ENCODE results near the gene PLXNA2. TPM values are rescaled to one million over a fixed set of nuclear protein-coding genes. Genes with fewer than 3 reads are reported as not detected.

PLXNA2 gene
- total RNA-seq, 1 experiment from 2014 or later = 0.89 TPM

DNA sequence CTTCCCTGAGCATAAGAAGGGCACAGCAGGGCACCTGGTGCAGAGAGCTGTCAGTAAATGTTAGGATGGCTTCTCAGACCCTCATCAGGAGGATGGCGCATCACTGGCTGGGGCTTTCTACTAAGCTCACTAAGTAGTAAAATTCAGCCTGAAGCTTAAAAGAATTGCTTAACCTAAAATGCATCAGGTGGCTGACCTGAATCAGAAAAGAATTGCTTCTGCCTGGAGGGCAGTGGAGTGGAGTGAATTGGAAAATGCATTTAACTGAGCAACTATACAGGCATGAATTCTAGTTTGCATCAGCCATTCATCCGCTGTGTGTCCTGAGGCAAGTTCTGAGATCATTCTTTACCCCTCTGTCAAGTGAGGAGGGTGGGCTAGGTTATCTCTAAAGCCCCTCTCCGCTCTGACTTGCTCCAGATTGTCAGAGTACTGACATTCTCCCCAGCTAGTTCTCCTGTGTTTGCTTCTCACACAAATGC lies 191.2 kb downstream of the PLXNA2 start (continued):
- TF ChIP-seq EZH2 (IDR thresholded peaks at IDR 0.05) (no peak), CEBPB (IDR thresholded peaks at IDR 0.05; ENCODE audit: low read depth) (no peak), REST (IDR thresholded peaks at IDR 0.05; ENCODE audit: low read depth) (no peak)

GRCh38 chr1:208052135-208052534 lies 192.0 kb downstream of the PLXNA2 start:
- H2AFZ ChIP-seq (ENCODE audit: low read depth, low read length, poor library complexity, severe bottlenecking) = no peak overlapping the region
- H3K27me3 ChIP-seq (ENCODE audit: insufficient read depth, low read length) = peaks cover 35% of the 10 kb centered on the region
- no peak overlapping the region for H3K27ac ChIP-seq (ENCODE audit: low read depth, low read length)
- H3K79me2 ChIP-seq (ENCODE audit: insufficient read depth, low read length) = no peaks in the 10 kb centered on the region
- no TSS peak for BruUV-seq (replicated peaks)
- ATAC-seq = no peak
- POLR2A ChIA-PET = no interaction called here
- CTCF ChIA-PET = no interaction called here
- no peak overlapping the region for H3K4me2 ChIP-seq (ENCODE audit: low read length)
- no peak overlapping the region for H3K4me3 ChIP-seq (replicated peaks in 1 of 2; ENCODE audit: low read depth in 1 of 2, low read length in 2 of 2)
- H3K4me1 ChIP-seq (ENCODE audit: control insufficient read depth in 1 of 2, insufficient read depth in 2 of 2, low read length in 2 of 2) = no peaks in the 10 kb centered on the region
- TF ChIP-seq FOSL1 (IDR thresholded peaks at IDR 0.05; ENCODE audit: low read depth) (no peak), SRF (IDR thresholded peaks at IDR 0.05; ENCODE audit: low read depth) (no peak), POLR2AphosphoS5 (IDR thresholded peaks at IDR 0.05; ENCODE audit: low read depth, low read length) (no peak), REST (IDR thresholded peaks at IDR 0.05; ENCODE audit: low read depth) (no peak), SIN3A (IDR thresholded peaks at IDR 0.05; ENCODE audit: low read depth) (no peak), JUND (IDR thresholded peaks at IDR 0.05) (no peak)
- TF ChIP-seq, protein P1, sequence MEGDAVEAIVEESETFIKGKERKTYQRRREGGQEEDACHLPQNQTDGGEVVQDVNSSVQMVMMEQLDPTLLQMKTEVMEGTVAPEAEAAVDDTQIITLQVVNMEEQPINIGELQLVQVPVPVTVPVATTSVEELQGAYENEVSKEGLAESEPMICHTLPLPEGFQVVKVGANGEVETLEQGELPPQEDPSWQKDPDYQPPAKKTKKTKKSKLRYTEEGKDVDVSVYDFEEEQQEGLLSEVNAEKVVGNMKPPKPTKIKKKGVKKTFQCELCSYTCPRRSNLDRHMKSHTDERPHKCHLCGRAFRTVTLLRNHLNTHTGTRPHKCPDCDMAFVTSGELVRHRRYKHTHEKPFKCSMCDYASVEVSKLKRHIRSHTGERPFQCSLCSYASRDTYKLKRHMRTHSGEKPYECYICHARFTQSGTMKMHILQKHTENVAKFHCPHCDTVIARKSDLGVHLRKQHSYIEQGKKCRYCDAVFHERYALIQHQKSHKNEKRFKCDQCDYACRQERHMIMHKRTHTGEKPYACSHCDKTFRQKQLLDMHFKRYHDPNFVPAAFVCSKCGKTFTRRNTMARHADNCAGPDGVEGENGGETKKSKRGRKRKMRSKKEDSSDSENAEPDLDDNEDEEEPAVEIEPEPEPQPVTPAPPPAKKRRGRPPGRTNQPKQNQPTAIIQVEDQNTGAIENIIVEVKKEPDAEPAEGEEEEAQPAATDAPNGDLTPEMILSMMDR (IDR thresholded peaks at IDR 0.05 in 2 of 3, conservative IDR thresholded peaks at IDR 0.05 in 1 of 3; ENCODE audit: borderline replicate concordance in 1 of 3, insufficient read depth in 1 of 3, low read depth in 2 of 3, low read length in 2 of 3) = no peak
- H4K20me1 ChIP-seq (ENCODE audit: insufficient read depth) = no peaks in the 10 kb centered on the region
- H3K9ac ChIP-seq (ENCODE audit: low read length) = no peak overlapping the region
- no peak for DNase-seq (ENCODE audit: low read depth, low spot score)
- H3K9me3 ChIP-seq (ENCODE audit: control insufficient read depth in 1 of 2, insufficient read depth in 1 of 2, low read depth in 1 of 2, low read length in 2 of 2) = no peaks in the 10 kb centered on the region
- H3K9me2 ChIP-seq (ENCODE audit: insufficient read depth) = no peaks in the 10 kb centered on the region
- RAD21 ChIA-PET (ENCODE audit: low non-redundant PET in 1 of 2, low total read pairs in 2 of 2, uncharacterized antibody in 2 of 2, unreplicated experiment in 2 of 2) = no interaction called here
- no peaks in the 10 kb centered on the region for H3K36me3 ChIP-seq (ENCODE audit: control insufficient read depth in 1 of 2, insufficient read depth in 2 of 2, low read length in 2 of 2)
- intact Hi-C loops (cut with micrococcal nuclease) = no loop called here

Measured in HCT116 (cell line).